ENCODE results near the gene TOP1. TPM values are rescaled to one million over a fixed set of nuclear protein-coding genes. Genes with fewer than 3 reads are reported as not detected.
"Not testable (repeated sequence)": the region's sequence is repeated elsewhere in the genome, so short reads cannot be mapped to it uniquely, and the experiment has no call there.

Gene TOP1
- total RNA-seq, 1 experiment from 2014 or later, result 18.4 TPM

GRCh38 chr20:41110930-41111577 is 82.4 kb downstream of the TOP1 start:
- in situ Hi-C loops (cut with HindIII; ENCODE audit: low pct_unique_long_range_greater_than_20kb, low sequenced_read_pairs), result no loop called here
- DNase-seq (ENCODE audit: low read depth), result no peak

- in situ Hi-C loops (cut with HindIII; ENCODE audit: low pct_unique_long_range_greater_than_20kb, low sequenced_read_pairs), result no loop called here
- no peak for DNase-seq (ENCODE audit: low read depth)
Measured at GRCh38 chr20:41111578-41111951, 82.9 kb downstream of the TOP1 start.

GRCh38 chr20:41116282-41116956 is 87.8 kb downstream of the TOP1 start:
- in situ Hi-C loops (cut with HindIII; ENCODE audit: low pct_unique_long_range_greater_than_20kb, low sequenced_read_pairs), result no loop called here
- DNase-seq (ENCODE audit: low read depth), result no peak

GRCh38 chr20:41118159-41118558 is 89.5 kb downstream of the TOP1 start:
- DNase-seq (ENCODE audit: low read depth); in situ Hi-C loops (cut with HindIII; ENCODE audit: low pct_unique_long_range_greater_than_20kb, low sequenced_read_pairs): not testable (repeated sequence)

GRCh38 chr20:41118632-41119031 is 90.0 kb downstream of the TOP1 start:
- no peak for DNase-seq (ENCODE audit: low read depth)
- in situ Hi-C loops (cut with HindIII; ENCODE audit: low pct_unique_long_range_greater_than_20kb, low sequenced_read_pairs), result no loop called here

- in situ Hi-C loops (cut with HindIII; ENCODE audit: low pct_unique_long_range_greater_than_20kb, low sequenced_read_pairs), result no loop called here
- DNase-seq (ENCODE audit: low read depth), result no peak
Measured at GRCh38 chr20:41119614-41120561, 91.3 kb downstream of the TOP1 start.

- in situ Hi-C loops (cut with HindIII; ENCODE audit: low pct_unique_long_range_greater_than_20kb, low sequenced_read_pairs), result no loop called here
- no peak for DNase-seq (ENCODE audit: low read depth)
Measured at GRCh38 chr20:41121399-41121798, 92.8 kb downstream of the TOP1 start.

GRCh38 chr20:41123631-41124030 is 95.0 kb downstream of the TOP1 start:
- in situ Hi-C loops (cut with HindIII; ENCODE audit: low pct_unique_long_range_greater_than_20kb, low sequenced_read_pairs), result no loop called here
- DNase-seq (ENCODE audit: low read depth), result no peak

GRCh38 chr20:41124451-41125094 is 96.0 kb downstream of the TOP1 start:
- no peak for DNase-seq (ENCODE audit: low read depth)
- in situ Hi-C loops (cut with HindIII; ENCODE audit: low pct_unique_long_range_greater_than_20kb, low sequenced_read_pairs), result no loop called here

GRCh38 chr20:41125530-41126457 is 97.2 kb downstream of the TOP1 start:
- in situ Hi-C loops (cut with HindIII; ENCODE audit: low pct_unique_long_range_greater_than_20kb, low sequenced_read_pairs), result no loop called here
- no peak for DNase-seq (ENCODE audit: low read depth)

- in situ Hi-C loops (cut with HindIII; ENCODE audit: low pct_unique_long_range_greater_than_20kb, low sequenced_read_pairs), result no loop called here
- no peak for DNase-seq (ENCODE audit: low read depth)
Measured at GRCh38 chr20:41126719-41127118, 98.1 kb downstream of the TOP1 start.

- DNase-seq (ENCODE audit: low read depth); in situ Hi-C loops (cut with HindIII; ENCODE audit: low pct_unique_long_range_greater_than_20kb, low sequenced_read_pairs): not testable (repeated sequence)
Measured at GRCh38 chr20:41128317-41128716, 99.7 kb downstream of the TOP1 start.

GRCh38 chr20:41131594-41132387 is 103.2 kb downstream of the TOP1 start:
- in situ Hi-C loops (cut with HindIII; ENCODE audit: low pct_unique_long_range_greater_than_20kb, low sequenced_read_pairs), result no loop called here

GRCh38 chr20:41132388-41132775 is 103.8 kb downstream of the TOP1 start:
- DNase-seq (ENCODE audit: low read depth); in situ Hi-C loops (cut with HindIII; ENCODE audit: low pct_unique_long_range_greater_than_20kb, low sequenced_read_pairs): not testable (repeated sequence)

More at GRCh38 chr20:41131594-41132387, 103.2 kb downstream of the TOP1 start:
- DNase-seq (ENCODE audit: low read depth), result no peak

- in situ Hi-C loops (cut with HindIII; ENCODE audit: low pct_unique_long_range_greater_than_20kb, low sequenced_read_pairs), result no loop called here
- DNase-seq (ENCODE audit: low read depth), result no peak
Measured at GRCh38 chr20:41133709-41134361, 105.2 kb downstream of the TOP1 start.

Measured in Caki2 (cell line).